Stomach (tissue), 4 donors: ENCODE measurements around the gene KIT.

Experiments
- EP300 ChIP-seq: sonication (generic); formaldehyde crosslinking; IDR thresholded peaks from one replicate; pipeline ENCODE4 v1.6.1; 2017; ENCODE audit warnings: antibody characterized with exemption
- POLR2A ChIP-seq, 4 donors: fragments of 450-650 bp; IDR thresholded peaks; one replicate each; pipeline ENCODE4 v1.6.1; 2016; ENCODE audit warnings: antibody characterized with exemption in 4 of 4, control low read depth in 2 of 4, mild to moderate bottlenecking in 1 of 4, moderate library complexity in 1 of 4
- TF ChIP-seq, protein P1 (sequence below), 7 experiments: fragments of 450-650 bp in 4 of 7; fragments of 200-600 bp in 3 of 7; sonication (generic) in 3 of 7; IDR thresholded peaks; one replicate each; pipeline ENCODE4 v1.5.1; 2016 to 2019; ENCODE audit warnings: antibody characterized with exemption in 7 of 7, control low read depth in 2 of 7, mild to moderate bottlenecking in 1 of 7

DNA sequence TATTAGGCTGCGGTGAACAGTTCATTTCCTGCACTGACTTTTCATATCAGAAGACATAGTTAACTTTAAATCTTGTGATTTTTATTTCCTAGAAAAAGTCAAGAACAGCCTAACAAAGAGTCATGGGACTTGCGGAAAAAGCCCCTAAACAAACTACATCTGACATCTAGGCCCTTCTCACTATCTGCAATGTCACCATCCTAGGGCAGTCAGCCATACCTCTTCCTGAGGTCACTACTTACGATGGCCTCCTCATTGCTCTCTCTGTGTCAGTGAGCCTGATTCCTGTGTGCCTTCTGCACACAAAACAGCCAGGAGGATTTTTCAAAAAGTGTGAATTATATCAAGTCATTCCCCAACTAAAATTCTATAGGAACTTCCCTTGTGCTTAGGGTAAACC, 22.4 kb upstream of the KIT start:
- TF ChIP-seq, protein P1, sequence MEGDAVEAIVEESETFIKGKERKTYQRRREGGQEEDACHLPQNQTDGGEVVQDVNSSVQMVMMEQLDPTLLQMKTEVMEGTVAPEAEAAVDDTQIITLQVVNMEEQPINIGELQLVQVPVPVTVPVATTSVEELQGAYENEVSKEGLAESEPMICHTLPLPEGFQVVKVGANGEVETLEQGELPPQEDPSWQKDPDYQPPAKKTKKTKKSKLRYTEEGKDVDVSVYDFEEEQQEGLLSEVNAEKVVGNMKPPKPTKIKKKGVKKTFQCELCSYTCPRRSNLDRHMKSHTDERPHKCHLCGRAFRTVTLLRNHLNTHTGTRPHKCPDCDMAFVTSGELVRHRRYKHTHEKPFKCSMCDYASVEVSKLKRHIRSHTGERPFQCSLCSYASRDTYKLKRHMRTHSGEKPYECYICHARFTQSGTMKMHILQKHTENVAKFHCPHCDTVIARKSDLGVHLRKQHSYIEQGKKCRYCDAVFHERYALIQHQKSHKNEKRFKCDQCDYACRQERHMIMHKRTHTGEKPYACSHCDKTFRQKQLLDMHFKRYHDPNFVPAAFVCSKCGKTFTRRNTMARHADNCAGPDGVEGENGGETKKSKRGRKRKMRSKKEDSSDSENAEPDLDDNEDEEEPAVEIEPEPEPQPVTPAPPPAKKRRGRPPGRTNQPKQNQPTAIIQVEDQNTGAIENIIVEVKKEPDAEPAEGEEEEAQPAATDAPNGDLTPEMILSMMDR (IDR thresholded peaks at IDR 0.05) = no peak
- TF ChIP-seq POLR2A (IDR thresholded peaks at IDR 0.05) (no peak), EP300 (no peak)
